ENCODE results near the gene FAM118B. TPM values are rescaled to one million over a fixed set of nuclear protein-coding genes. Genes with fewer than 3 reads are reported as not detected.

FAM118B gene
- total and polyA plus RNA-seq, 10 donors, result 5.5 to 32.3 (median 17.5) TPM

DNA sequence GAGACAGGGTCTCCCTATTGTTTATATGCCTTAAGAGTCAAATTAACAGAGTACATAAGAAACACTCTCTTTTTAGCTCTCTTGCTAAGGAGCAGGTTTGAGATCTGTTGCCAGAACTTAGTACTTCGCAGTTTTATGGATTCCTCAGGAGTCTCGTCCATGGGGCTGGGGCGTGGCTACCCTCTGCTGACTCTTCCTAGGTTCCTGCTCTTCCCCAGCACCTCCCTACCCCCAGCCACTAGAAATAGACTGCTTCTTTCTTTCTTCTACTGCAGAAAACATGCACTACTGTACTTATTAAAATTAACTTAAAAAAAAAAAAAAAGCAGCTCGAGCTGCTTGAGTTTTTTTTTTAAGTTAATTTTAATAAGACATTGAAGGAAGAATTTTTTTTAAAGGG lies 8.0 kb downstream of the FAM118B start:
- DNase-seq, result no peak
- H3K27ac ChIP-seq, result no peak overlapping the region
- WGBS, 5 donors, result 58 to 75% (median 73%) methylated on average over 4 of the region's 4 CpGs
- no peak for TF ChIP-seq POLR2A (IDR thresholded peaks at IDR 0.05)
- no peak for TF ChIP-seq CTCF (IDR thresholded peaks at IDR 0.05 in 8 of 11, conservative IDR thresholded peaks at IDR 0.05 in 3 of 11)
- no peak for TF ChIP-seq POLR2AphosphoS5 (IDR thresholded peaks at IDR 0.05)
- H3K9me3 ChIP-seq, result no peaks in the 10 kb centered on the region
- no peak overlapping the region for H3K4me3 ChIP-seq
- H3K36me3 ChIP-seq, result no peaks in the 10 kb centered on the region
- H3K4me1 ChIP-seq, result peaks cover 3 to 49% (median 13%) of the 10 kb centered on the region in 6 donors
- no peaks in the 10 kb centered on the region for H3K27me3 ChIP-seq (replicated peaks in 1 of 7)
- intact Hi-C loops (cut with DNase I; ENCODE audit: low total_unique reads), result loop anchor here (10.0 kb wide), 1 partner anchor 45 kb away; the partner anchor contains the start of genes FOXRED1 and SRPRA

DNA sequence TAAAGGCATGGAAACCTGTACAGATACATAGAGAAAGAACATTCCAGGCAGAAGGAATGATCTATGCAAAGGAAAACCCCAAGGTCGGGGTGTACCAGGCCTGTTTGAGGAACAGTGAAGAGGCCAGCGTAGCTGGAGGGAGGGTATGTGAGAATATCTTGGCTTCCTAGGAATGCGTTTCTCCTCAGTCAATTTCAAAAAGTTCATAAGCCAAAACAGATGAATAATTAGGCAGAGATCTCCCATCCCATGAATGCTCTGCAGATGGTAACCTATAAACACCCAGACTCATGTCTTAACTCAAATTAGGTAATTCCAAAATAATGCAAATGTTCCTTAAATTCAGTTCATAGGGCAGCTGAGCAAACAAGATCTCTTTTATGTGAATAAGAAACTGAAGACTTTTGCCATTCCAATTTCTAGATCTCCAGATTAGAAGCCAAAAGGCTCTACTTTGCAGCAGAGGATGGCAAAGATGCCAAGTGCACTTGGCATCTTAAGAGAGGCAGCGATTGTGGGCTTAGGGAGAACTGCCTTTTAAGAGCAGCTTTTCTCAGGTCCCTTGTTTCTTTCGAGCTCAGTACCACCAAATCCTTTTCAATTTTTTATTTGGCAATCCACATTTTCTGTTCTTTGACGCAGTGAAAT lies 13.2 kb downstream of the FAM118B start:
- no peak for TF ChIP-seq POLR2A (IDR thresholded peaks at IDR 0.05)
- H3K4me3 ChIP-seq, result no peak overlapping the region
- no peaks in the 10 kb centered on the region for H3K27me3 ChIP-seq (replicated peaks in 1 of 7)
- intact Hi-C loops (cut with DNase I; ENCODE audit: low total_unique reads), result no loop called here
- peaks cover 0 to 9% (median 0%) of the 10 kb centered on the region in 6 donors for H3K4me1 ChIP-seq
- H3K27ac ChIP-seq, result no peak overlapping the region
- DNase-seq, result no peak
- H3K36me3 ChIP-seq, result peaks cover 0 to 19% (median 4%) of the 10 kb centered on the region in 6 donors
- WGBS, 5 donors, result 89 to 95% (median 94%) methylated on average over 6 of the region's 6 CpGs
- peaks cover 0 to 6% (median 0%) of the 10 kb centered on the region in 8 donors for H3K9me3 ChIP-seq

DNA sequence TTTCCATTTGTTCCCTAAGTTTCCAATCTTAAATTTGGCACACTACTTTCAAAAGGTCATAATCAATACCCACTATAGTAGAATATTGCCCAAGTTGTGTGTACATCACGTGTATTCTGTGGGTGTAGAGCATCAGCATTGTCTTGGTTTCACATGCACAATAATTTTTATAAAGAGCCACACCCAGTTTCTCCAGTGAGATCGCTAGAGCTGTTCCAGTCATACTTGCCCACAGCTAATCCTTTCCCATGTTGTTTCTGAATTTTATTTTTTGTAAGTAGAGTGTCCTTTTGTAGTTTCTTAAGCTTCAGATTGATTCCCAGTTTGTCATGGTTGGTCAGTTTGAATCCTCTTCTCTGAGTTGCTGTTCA lies 13.7 kb downstream of the FAM118B start:
- intact Hi-C loops (cut with DNase I; ENCODE audit: low total_unique reads), result no loop called here
- no peak overlapping the region for H3K4me3 ChIP-seq
- no peak for DNase-seq
- H3K27ac ChIP-seq, result peak overlapping the region in 1 of 8 donors; percentile 29
- TF ChIP-seq CTCF (IDR thresholded peaks at IDR 0.05 in 8 of 11, conservative IDR thresholded peaks at IDR 0.05 in 3 of 11) (no peak), POLR2A (IDR thresholded peaks at IDR 0.05) (no peak), POLR2AphosphoS5 (IDR thresholded peaks at IDR 0.05) (no peak)
- peaks cover 0 to 24% (median 8%) of the 10 kb centered on the region in 6 donors for H3K36me3 ChIP-seq
- peaks cover 0 to 4% (median 0%) of the 10 kb centered on the region in 6 donors for H3K4me1 ChIP-seq
- peaks cover 0 to 6% (median 0%) of the 10 kb centered on the region in 8 donors for H3K9me3 ChIP-seq
- no peaks in the 10 kb centered on the region for H3K27me3 ChIP-seq (replicated peaks in 1 of 7)
- WGBS, 5 donors, result 92 to 97% (median 93%) methylated on average over 2 of the region's 2 CpGs

DNA sequence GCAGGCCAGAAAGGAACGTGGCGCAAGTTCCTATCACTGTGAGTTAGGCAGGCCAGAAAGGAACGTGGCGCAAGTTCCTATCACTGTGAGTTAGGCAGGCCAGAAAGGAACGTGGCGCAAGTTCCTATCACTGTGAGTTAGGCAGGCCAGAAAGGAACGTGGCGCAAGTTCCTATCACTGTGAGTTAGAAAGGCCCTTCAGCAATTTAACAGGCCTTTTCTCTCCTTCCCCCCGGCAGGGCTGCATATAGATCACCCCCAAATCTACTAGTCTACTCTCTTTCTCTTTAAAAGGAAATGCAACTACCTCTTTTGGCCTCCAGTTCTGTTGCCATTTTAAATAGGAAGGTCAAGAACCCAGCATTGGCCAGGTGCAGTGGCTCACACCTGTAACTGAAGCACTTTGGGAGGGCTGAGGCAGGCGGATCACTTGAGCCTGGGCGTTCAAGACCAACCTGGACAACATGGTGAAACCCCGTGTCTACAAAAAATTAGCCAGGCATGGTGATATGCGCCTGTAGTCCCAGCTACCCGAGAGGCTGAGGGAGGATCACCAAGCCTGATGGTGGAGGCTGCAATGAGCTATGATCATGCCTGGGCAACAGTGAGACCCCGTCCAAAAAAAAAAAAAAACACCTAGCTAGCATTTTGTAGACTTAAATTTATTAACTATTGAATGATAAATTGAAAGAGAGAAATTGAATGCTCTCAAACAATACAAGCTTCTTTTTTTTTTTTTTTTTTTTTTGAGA lies 14.9 kb downstream of the FAM118B start:
- intact Hi-C loops (cut with DNase I; ENCODE audit: low total_unique reads), result no loop called here
- H3K9me3 ChIP-seq, result peaks cover 0 to 6% (median 0%) of the 10 kb centered on the region in 8 donors
- H3K27ac ChIP-seq, result peak overlapping the region in 1 of 8 donors; percentile 33
- H3K4me1 ChIP-seq, result peaks cover 0 to 3% (median 0%) of the 10 kb centered on the region in 6 donors
- no peaks in the 10 kb centered on the region for H3K27me3 ChIP-seq (replicated peaks in 1 of 7)
- DNase-seq, result no peak
- H3K4me3 ChIP-seq, result no peak overlapping the region
- TF ChIP-seq CTCF (IDR thresholded peaks at IDR 0.05 in 8 of 11, conservative IDR thresholded peaks at IDR 0.05 in 3 of 11) (no peak), POLR2AphosphoS5 (IDR thresholded peaks at IDR 0.05) (no peak), POLR2A (IDR thresholded peaks at IDR 0.05) (no peak)
- peaks cover 0 to 35% (median 8%) of the 10 kb centered on the region in 6 donors for H3K36me3 ChIP-seq
- 80 to 93% (median 91%) methylated on average over 9 to 13 of the region's 15 CpGs for WGBS, 5 donors

All from spleen (tissue), 11 donors.